H1 (cell line): Measurements from ENCODE around the gene RNF208. TPM values are rescaled to one million over a fixed set of nuclear protein-coding genes. Genes with fewer than 3 reads are reported as not detected.

ENCODE experiments used
- ASH2L ChIP-seq: fragments of 200-600, 300-600 bp; sonication (generic); IDR thresholded peaks from one replicate; pipeline ENCODE4 v1.7.1; 2017; ENCODE audit warnings: low read length
- BACH1 ChIP-seq: IDR thresholded peaks from 2 replicates; pipeline ENCODE4 v1.6.1; 2012; ENCODE audit warnings: low read length, improper control_type of control experiment
- BCL11A ChIP-seq, 2 experiments: IDR thresholded peaks; one replicate each; pipeline ENCODE4 v1.6.1; 2011; ENCODE audit warnings: low read depth in 2 of 2, low read length in 2 of 2, mild to moderate bottlenecking in 2 of 2
- BRCA1 ChIP-seq: IDR thresholded peaks from 2 replicates; pipeline ENCODE4 v1.6.1; 2012; ENCODE audit warnings: low read depth, low read length, improper control_type of control experiment
- CBX8 ChIP-seq: fragments of 300-800, 300-1000 bp; sonication (generic); IDR thresholded peaks from 2 replicates; pipeline ENCODE4 v1.7.1; 2016; ENCODE audit warnings: low read depth, low read length, borderline replicate concordance
- GTF2F1 ChIP-seq: IDR thresholded peaks from 2 replicates; pipeline ENCODE4 v1.6.1; 2012; ENCODE audit warnings: low read depth, low read length, improper control_type of control experiment, borderline replicate concordance
- JUN ChIP-seq: IDR thresholded peaks from 2 replicates; pipeline ENCODE4 v1.6.1; 2011; ENCODE audit warnings: low read depth, mild to moderate bottlenecking, improper control_type of control experiment, low read length
- JUND ChIP-seq: IDR thresholded peaks from 2 replicates; pipeline ENCODE4 v1.6.1; 2011; ENCODE audit warnings: mild to moderate bottlenecking, improper control_type of control experiment, low read length
- MAFK ChIP-seq: IDR thresholded peaks from 2 replicates; pipeline ENCODE4 v1.6.1; 2012; ENCODE audit warnings: low read depth, mild to moderate bottlenecking, improper control_type of control experiment, low read length
- NANOG ChIP-seq: IDR thresholded peaks from 2 replicates; pipeline ENCODE4 v1.6.1; 2011; ENCODE audit warnings: low read length, low read depth, mild to moderate bottlenecking, inconsistent platforms; ENCODE audit not compliant: insufficient read depth, poor library complexity, severe bottlenecking
- POLR2A ChIP-seq, 2 experiments: IDR thresholded peaks; 1 replicate in 1 of 2; 2 replicates in 1 of 2; pipeline ENCODE4 v1.6.1; 2011; ENCODE audit warnings: low read depth in 2 of 2, low read length in 2 of 2, mild to moderate bottlenecking in 2 of 2; ENCODE audit errors: control extremely low read depth in 1 of 2
- POLR2AphosphoS5 ChIP-seq: IDR thresholded peaks from 2 replicates; pipeline ENCODE4 v1.6.1; 2011; ENCODE audit warnings: low read depth, low read length
- RAD21 ChIP-seq, 2 experiments: IDR thresholded peaks in 1 of 2; conservative IDR thresholded peaks in 1 of 2; 2 replicates each; pipeline ENCODE4 v1.6.1; 2011; ENCODE audit warnings: low read depth in 2 of 2, low read length in 2 of 2, improper control_type of control experiment in 1 of 2, inconsistent platforms in 1 of 2, mild to moderate bottlenecking in 1 of 2, moderate library complexity in 1 of 2
- RBBP5 ChIP-seq: IDR thresholded peaks from 2 replicates; pipeline ENCODE4 v1.7.1; 2012; ENCODE audit warnings: low read depth, mild to moderate bottlenecking, inconsistent platforms, low read length, moderate library complexity, borderline replicate concordance
- RFX5 ChIP-seq: IDR thresholded peaks from 2 replicates; pipeline ENCODE4 v1.6.1; 2011; ENCODE audit warnings: low read depth, low read length, improper control_type of control experiment, borderline replicate concordance
- SIX5 ChIP-seq: IDR thresholded peaks from 2 replicates; pipeline ENCODE4 v1.6.1; 2011; ENCODE audit warnings: mild to moderate bottlenecking, low read depth, low read length
- SP4 ChIP-seq: IDR thresholded peaks from 2 replicates; pipeline ENCODE4 v1.6.1; 2012; ENCODE audit warnings: low read length, inconsistent platforms
- SRF ChIP-seq: IDR thresholded peaks from 2 replicates; pipeline ENCODE4 v1.6.1; 2011; ENCODE audit warnings: mild to moderate bottlenecking, low read depth, low read length, moderate library complexity
- TAF7 ChIP-seq: optimal IDR thresholded peaks from 2 replicates; pipeline ENCODE3; 2011; ENCODE audit warnings: low read depth, mild to moderate bottlenecking, inconsistent platforms, low read length, moderate library complexity, borderline replicate concordance
- TEAD4 ChIP-seq: IDR thresholded peaks from 2 replicates; pipeline ENCODE4 v1.6.1; 2012; ENCODE audit warnings: low read depth, low read length, inconsistent platforms, mixed read lengths
- YY1 ChIP-seq: IDR thresholded peaks from 2 replicates; pipeline ENCODE4 v1.6.1; 2011; ENCODE audit warnings: low read depth, mild to moderate bottlenecking, low read length
- polyA plus RNA-seq, 7 experiments: library from polyadenylated mRNA; depleted of rRNA in 3 of 7; stranded (reverse) in 5 of 7; unstranded in 2 of 7; fragments of >200 nt in 5 of 7; fragments of 200-250 nt in 2 of 7; gene quantifications; 1 replicate in 5 of 7; 2 replicates in 1 of 7; 4 replicates in 1 of 7; pipeline versions ENCODE4 v1.2.1 to v1.2.3, GENCODE V29; 2011 to 2013; ENCODE audit warnings: missing spikeins in 2 of 7, mixed read lengths in 2 of 7
- total RNA-seq: library from RNA; stranded (reverse); fragmentation: NEBNext Ultra II Directional; extraction: Animal tissue kit (Norgen Biotek cat#: 25700); gene quantifications from 2 replicates; pipeline ENCODE4 v1.2.1, GENCODE V29; 2021
- TF ChIP-seq, protein P1 (sequence below): IDR thresholded peaks from 2 replicates; pipeline ENCODE4 v1.6.1; 2012; ENCODE audit warnings: inconsistent platforms
- TF ChIP-seq, protein P2 (sequence below): IDR thresholded peaks from 2 replicates; pipeline ENCODE4 v1.6.1; 2011; ENCODE audit warnings: low read length, improper control_type of control experiment

Gene RNF208
- total and polyA plus RNA-seq, 2 of the 8 experiments (the other 6 are each of a cell fraction or from before 2014, with no cell fraction given): 2.7 to 7.7 TPM

DNA sequence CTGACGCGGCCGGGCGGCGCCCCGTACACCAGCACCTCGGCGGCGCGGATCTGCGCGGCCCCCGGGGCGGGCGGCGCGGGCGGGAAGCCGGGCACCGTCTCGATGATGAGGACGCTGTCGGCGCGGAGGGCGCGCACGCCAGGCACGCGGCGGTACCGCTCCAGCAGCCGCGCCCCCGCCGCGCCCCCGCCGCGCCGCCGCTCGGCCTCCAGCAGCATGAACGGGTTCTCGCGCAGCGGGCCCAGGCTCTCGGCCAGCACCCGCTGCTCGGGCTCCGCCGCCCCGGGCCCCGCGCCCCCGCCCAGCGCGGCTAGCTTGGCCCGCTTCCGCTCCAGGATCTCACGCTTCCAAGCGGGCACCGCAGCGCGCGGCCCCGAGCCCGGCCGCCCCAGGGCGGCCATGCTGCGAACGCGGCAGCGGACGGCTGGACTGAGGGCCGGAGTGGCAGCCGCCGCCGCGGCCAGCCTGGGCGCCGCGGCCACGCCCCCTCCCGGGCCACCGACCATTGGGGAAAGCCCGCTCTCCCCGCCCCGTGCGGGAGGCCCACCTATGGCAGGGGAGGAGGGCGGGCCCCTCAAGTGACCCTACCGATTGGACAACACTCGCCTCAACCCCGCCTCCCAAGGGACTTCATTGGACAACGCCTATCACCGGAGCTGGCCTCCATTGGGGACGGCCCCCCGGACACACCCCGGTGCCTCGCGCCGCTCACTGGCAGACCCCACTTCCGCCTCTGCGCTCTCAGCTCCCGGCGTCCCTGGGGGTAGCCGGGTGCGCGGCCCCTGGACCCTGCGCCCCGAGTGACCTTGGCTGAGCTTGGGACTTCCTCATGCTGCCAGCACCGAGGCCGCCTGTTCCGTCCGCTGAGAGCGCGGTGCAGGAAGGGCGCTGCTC is 21.5 kb downstream of the RNF208 start, which contains the start of gene TPRN (continued):
- no peak for TF ChIP-seq ASH2L
- TF ChIP-seq SIX5: no peak
- no peak for TF ChIP-seq JUN
- TF ChIP-seq BRCA1: no peak
- TF ChIP-seq SP4: peak; percentile 93
- no peak; the same call in 1 of the 2 replicates for TF ChIP-seq RBBP5
- TF ChIP-seq POLR2AphosphoS5: peak; percentile 35
- TF ChIP-seq BACH1: no peak
- TF ChIP-seq NANOG: no peak
- no peak for TF ChIP-seq RFX5
- no peak for TF ChIP-seq TEAD4
- peak; percentile 89; the same call in 1 of the 2 replicates for TF ChIP-seq YY1
- TF ChIP-seq TAF7: peak; percentile 97
- no peak for TF ChIP-seq MAFK
- TF ChIP-seq SRF: no peak
- TF ChIP-seq CBX8: no peak
- peak in 1 of 2 experiments; percentile 88; a peak in 2 of 3 replicates for TF ChIP-seq POLR2A (IDR thresholded peaks at IDR 0.05; ENCODE audit: control extremely low read depth in 1 of 2, low read depth in 2 of 2, low read length in 2 of 2)
- TF ChIP-seq, protein P1, sequence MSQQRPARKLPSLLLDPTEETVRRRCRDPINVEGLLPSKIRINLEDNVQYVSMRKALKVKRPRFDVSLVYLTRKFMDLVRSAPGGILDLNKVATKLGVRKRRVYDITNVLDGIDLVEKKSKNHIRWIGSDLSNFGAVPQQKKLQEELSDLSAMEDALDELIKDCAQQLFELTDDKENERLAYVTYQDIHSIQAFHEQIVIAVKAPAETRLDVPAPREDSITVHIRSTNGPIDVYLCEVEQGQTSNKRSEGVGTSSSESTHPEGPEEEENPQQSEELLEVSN: no peak
- TF ChIP-seq BCL11A (IDR thresholded peaks at IDR 0.05; ENCODE audit: low read depth in 2 of 2, low read length in 2 of 2): no peak
- peak; percentile 74; the same call in 1 of the 2 replicates for TF ChIP-seq GTF2F1
- TF ChIP-seq RAD21 (IDR thresholded peaks at IDR 0.05 in 1 of 2, conservative IDR thresholded peaks at IDR 0.05 in 1 of 2; ENCODE audit: low read depth in 2 of 2, low read length in 2 of 2): no peak
- no peak for TF ChIP-seq JUND
- TF ChIP-seq, protein P2, sequence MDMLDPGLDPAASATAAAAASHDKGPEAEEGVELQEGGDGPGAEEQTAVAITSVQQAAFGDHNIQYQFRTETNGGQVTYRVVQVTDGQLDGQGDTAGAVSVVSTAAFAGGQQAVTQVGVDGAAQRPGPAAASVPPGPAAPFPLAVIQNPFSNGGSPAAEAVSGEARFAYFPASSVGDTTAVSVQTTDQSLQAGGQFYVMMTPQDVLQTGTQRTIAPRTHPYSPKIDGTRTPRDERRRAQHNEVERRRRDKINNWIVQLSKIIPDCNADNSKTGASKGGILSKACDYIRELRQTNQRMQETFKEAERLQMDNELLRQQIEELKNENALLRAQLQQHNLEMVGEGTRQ: no peak; the same call in 1 of the 2 replicates
